HepG2 (cell line): ENCODE measurements around the gene SOBP. TPM values are rescaled to one million over a fixed set of nuclear protein-coding genes. Genes with fewer than 3 reads are reported as not detected.

ENCODE experiments used
- ATAC-seq: fragments of 200-7000 bp; cut with Tn5 transposase; 3 replicates; pipeline ENCODE4 v1.9.1; 2020; ENCODE audit warnings: mild to moderate bottlenecking, moderate library complexity
- BruUV-seq: library from RNA; stranded (reverse); fragments of 400-500 nt; replicated peaks from 2 replicates; lab custom pipeline; 2021; lab: Mats Ljungman, UMichigan
- CTCF ChIA-PET: fragments of 300-600 bp; formaldehyde crosslinking; extraction: SDS; loops from one replicate; lab custom pipeline; 2021; ENCODE audit warnings: low total read pairs, inconsistent platforms, low intra/inter-chr PET ratio; lab: Yijun Ruan, JAX
- POLR2A ChIA-PET: fragments of 350-600 bp; sonication (Branson Sonifier 250); formaldehyde crosslinking; loops from one replicate; lab custom pipeline; 2020; ENCODE audit warnings: antibody characterized with exemption, inconsistent platforms; lab: Yijun Ruan, JAX
- DNase-seq: peaks from one replicate; pipeline ENCODE4 v3.0.0-alpha.2; 2015; ENCODE audit warnings: low spot score
- FAIRE-seq: peaks from 3 replicates; lab custom pipeline; 2011; peaks lifted over from hg19 to GRCh38; lab: Jason Lieb, UNC
- H2AFZ ChIP-seq: one replicate; pipeline ENCODE4 v1.6.1; 2011; ENCODE audit warnings: low read length, inconsistent platforms
- H3K27ac ChIP-seq: fragments of 300-600 bp; 3 replicates; pipeline ENCODE4 v1.8.0; 2011; ENCODE audit warnings: mixed run types, mild to moderate bottlenecking, mixed read lengths, low read length, inconsistent platforms; ENCODE audit not compliant: insufficient read depth; ENCODE audit errors: extremely low read length
- H3K27me3 ChIP-seq, 2 experiments: fragments of 200-600 bp in 1 of 2; 2 replicates in 1 of 2; 3 replicates in 1 of 2; pipeline versions ENCODE4 v1.6.0 to v1.8.0; 2011; ENCODE audit warnings: low read length in 2 of 2, mild to moderate bottlenecking in 2 of 2, moderate library complexity in 2 of 2, inconsistent platforms in 1 of 2; ENCODE audit not compliant: insufficient read depth in 2 of 2, control insufficient read depth in 1 of 2
- H3K36me3 ChIP-seq, 2 experiments: fragments of 200-600 bp in 1 of 2; replicated peaks in 1 of 2; 2 replicates in 1 of 2; 3 replicates in 1 of 2; pipeline versions ENCODE4 v1.5.1 to v1.8.0; 2011; ENCODE audit warnings: low read length in 2 of 2, inconsistent platforms in 1 of 2; ENCODE audit not compliant: insufficient read depth in 2 of 2, control insufficient read depth in 1 of 2
- H3K4me1 ChIP-seq: 2 replicates; pipeline ENCODE4 v1.5.1; 2012; ENCODE audit warnings: low read length, inconsistent platforms; ENCODE audit not compliant: insufficient read depth
- H3K4me2 ChIP-seq: 2 replicates; pipeline ENCODE4 v1.6.0; 2011; ENCODE audit warnings: low read depth, low read length, inconsistent platforms
- H3K4me3 ChIP-seq, 3 experiments: fragments of 200-600 bp in 1 of 3; sonication (generic), shearing (Covaris generic) in 1 of 3; replicated peaks in 1 of 3; 2 replicates each; pipeline ENCODE4 v1.5.1; 2011 to 2016; ENCODE audit warnings: low read length in 3 of 3, inconsistent platforms in 2 of 3, low read depth in 2 of 3, mild to moderate bottlenecking in 2 of 3, control low read depth in 1 of 3, mixed read lengths in 1 of 3; ENCODE audit not compliant: insufficient read depth in 1 of 3
- H3K79me2 ChIP-seq: one replicate; pipeline ENCODE4 v1.6.1; 2011; ENCODE audit warnings: low read length, inconsistent platforms; ENCODE audit not compliant: insufficient read depth
- H3K9ac ChIP-seq: 2 replicates; pipeline ENCODE4 v1.6.0; 2011; ENCODE audit warnings: mild to moderate bottlenecking, low read depth, low read length, inconsistent platforms; ENCODE audit not compliant: insufficient read depth
- H3K9me3 ChIP-seq: 2 replicates; pipeline ENCODE4 v1.5.1; 2012; ENCODE audit warnings: mild to moderate bottlenecking, low read length
- H4K20me1 ChIP-seq: 2 replicates; pipeline ENCODE4 v1.6.0; 2011; ENCODE audit warnings: inconsistent platforms, mild to moderate bottlenecking, low read length, moderate library complexity; ENCODE audit not compliant: insufficient read depth
- CC2D1A ChIP-seq: sonication (generic); formaldehyde crosslinking; IDR thresholded peaks from 2 replicates; pipeline ENCODE4 v1.8.1; 2023; ENCODE audit warnings: mild to moderate bottlenecking, missing genetic modification reagents
- GABPB1 ChIP-seq: IDR thresholded peaks from 2 replicates; pipeline ENCODE4 v1.6.1; 2016; ENCODE audit warnings: mild to moderate bottlenecking, missing genetic modification reagents, moderate library complexity, missing compliant biosample characterization
- HOXA9 ChIP-seq: sonication (generic); formaldehyde crosslinking; IDR thresholded peaks from 2 replicates; pipeline ENCODE4 v1.8.1; 2022; ENCODE audit warnings: missing genetic modification reagents, mild to moderate bottlenecking, moderate library complexity, borderline replicate concordance
- RELA ChIP-seq: sonication (generic); formaldehyde crosslinking; IDR thresholded peaks from 2 replicates; pipeline ENCODE4 v1.4.0; 2020; ENCODE audit warnings: missing genetic modification reagents
- SP140L ChIP-seq: sonication (generic); formaldehyde crosslinking; IDR thresholded peaks from 2 replicates; pipeline ENCODE4 v1.4.0; 2020; ENCODE audit warnings: missing genetic modification reagents, borderline replicate concordance
- ZFX ChIP-seq: sonication (generic); formaldehyde crosslinking; IDR thresholded peaks from 2 replicates; pipeline ENCODE4 v1.4.0; 2020; ENCODE audit warnings: mild to moderate bottlenecking, low read depth, missing genetic modification reagents, moderate library complexity
- ZNF138 ChIP-seq: sonication (generic); formaldehyde crosslinking; IDR thresholded peaks from 2 replicates; pipeline ENCODE4 v1.5.0; 2020; ENCODE audit warnings: mild to moderate bottlenecking, low read depth, missing genetic modification reagents
- ZNF317 ChIP-seq: sonication (generic); formaldehyde crosslinking; IDR thresholded peaks from 2 replicates; pipeline ENCODE4 v1.5.0; 2020; ENCODE audit warnings: mild to moderate bottlenecking, missing genetic modification reagents
- ZNF850 ChIP-seq: sonication (generic); formaldehyde crosslinking; conservative IDR thresholded peaks from 2 replicates; pipeline ENCODE4 v1.9.0; 2021; ENCODE audit warnings: mild to moderate bottlenecking, missing genetic modification reagents
- ZZZ3 ChIP-seq: sonication (generic); formaldehyde crosslinking; IDR thresholded peaks from 2 replicates; pipeline ENCODE4 v1.4.0; 2020; ENCODE audit warnings: missing genetic modification reagents, mild to moderate bottlenecking, borderline replicate concordance
- WGBS: methylation state at CpG from one replicate; pipeline ENCODE4 v1.1.6; 2017; ENCODE audit warnings: low lambda C conversion rate; 5-methylcytosine and 5-hydroxymethylcytosine counted together
- in situ Hi-C: cut with HindIII; loops from 2 replicates; pipeline ENCODE4 v1.10.0; 2017; ENCODE audit warnings: low pct_unique_long_range_greater_than_20kb; ENCODE audit not compliant: extremely low pct_ligation_motif_present
- intact Hi-C: fragments of 100-400 bp; cut with micrococcal nuclease; formaldehyde crosslinking; loops from one replicate; pipeline ENCODE4 v1.10.0; 2022; ENCODE audit not compliant: unreplicated experiment
- polyA plus RNA-seq, 8 experiments: library from polyadenylated mRNA; depleted of rRNA in 3 of 8; stranded (reverse) in 7 of 8; unstranded in 1 of 8; fragments of >200 nt; fragmentation: Illumina TruSeq in 4 of 8; extraction: Trizol in 4 of 8; gene quantifications; 2 replicates each; pipeline versions ENCODE4 v1.2.1 to v1.2.3, GENCODE V29; 2011 to 2016; ENCODE audit warnings: low read depth in 4 of 8, missing spikeins in 1 of 8, mixed read lengths in 1 of 8; ENCODE audit not compliant: insufficient read depth in 1 of 8
- total RNA-seq, 5 experiments: library from RNA; depleted of rRNA; stranded (reverse); fragments of >200 nt; fragmentation: Illumina TruSeq; extraction: Trizol; gene quantifications; 2 replicates each; pipeline ENCODE4 v1.2.3, GENCODE V29; 2016; ENCODE audit warnings: low read depth in 1 of 5
- TF ChIP-seq, protein P1 (sequence below): sonication (generic); formaldehyde crosslinking; conservative IDR thresholded peaks from 2 replicates; pipeline ENCODE4 v1.4.0; 2020; ENCODE audit warnings: mild to moderate bottlenecking, missing genetic modification reagents, moderate library complexity
- TF ChIP-seq, protein P2 (sequence below): sonication (generic); formaldehyde crosslinking; IDR thresholded peaks from 2 replicates; pipeline ENCODE4 v1.5.0; 2020; ENCODE audit warnings: mild to moderate bottlenecking, missing genetic modification reagents, borderline replicate concordance

The SOBP gene
- total and polyA plus RNA-seq, 2 of the 13 experiments (the other 11 are each of a cell fraction or from before 2014, with no cell fraction given) = 1.5 to 6.9 TPM

DNA sequence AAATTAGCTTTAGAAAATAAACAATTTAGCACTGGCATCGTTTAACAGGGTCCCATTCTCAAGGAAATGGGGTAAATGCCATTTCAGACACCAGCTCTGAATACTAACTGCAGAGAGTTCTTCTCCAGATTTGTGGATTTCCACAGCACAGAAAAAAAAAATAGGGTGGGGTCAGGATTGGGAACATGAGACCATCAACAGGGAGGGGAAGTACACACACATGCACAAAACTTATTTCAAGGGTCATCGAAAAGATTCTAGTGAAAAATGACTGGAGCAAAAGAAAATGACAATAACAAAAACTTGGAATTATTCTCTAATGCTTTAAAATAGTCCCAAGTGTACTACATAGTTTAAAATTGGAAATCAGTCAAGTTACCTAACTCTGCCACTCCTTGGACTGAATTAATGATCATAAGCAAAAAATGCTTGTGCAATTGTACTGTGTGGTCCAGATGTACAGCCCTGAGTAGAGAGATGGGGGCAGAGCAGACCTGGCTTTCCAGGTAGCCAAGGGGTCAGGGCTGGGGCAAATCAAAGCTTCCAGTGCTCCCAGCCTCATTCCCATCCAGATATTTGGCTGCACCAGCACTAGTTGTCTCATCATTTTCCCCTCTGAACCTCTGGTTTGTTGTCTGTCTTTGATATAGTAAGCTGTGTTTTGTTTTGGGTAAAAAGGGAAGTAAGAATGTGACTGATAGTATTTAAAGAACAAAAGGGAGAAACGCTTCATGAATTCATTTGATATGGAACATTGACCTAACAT lies 152.4 kb downstream of the SOBP start:
- ATAC-seq (no peak), FAIRE-seq (no peak), DNase-seq (no peak)
- CTCF ChIA-PET = no interaction called here
- H3K4me2 ChIP-seq = no peak overlapping the region
- H2AFZ ChIP-seq = no peak overlapping the region
- H3K27ac ChIP-seq = no peak overlapping the region
- no peaks in the 10 kb centered on the region for H3K9me3 ChIP-seq
- H4K20me1 ChIP-seq = no peaks in the 10 kb centered on the region
- H3K4me3 ChIP-seq = no peak overlapping the region
- intact Hi-C loops (no loop called here), in situ Hi-C loops (no loop called here)
- peaks cover 1 to 17% of the 10 kb centered on the region in 2 experiments; a peak in 3 of 5 replicates for H3K36me3 ChIP-seq
- POLR2A ChIA-PET = no interaction called here
- H3K27me3 ChIP-seq = no peaks in the 10 kb centered on the region
- H3K79me2 ChIP-seq = no peaks in the 10 kb centered on the region
- TSS peak; percentile 16 for BruUV-seq
- no peak overlapping the region for H3K9ac ChIP-seq
- 82% methylated on average over 3 of the region's 3 CpGs for WGBS
- no peaks in the 10 kb centered on the region for H3K4me1 ChIP-seq
- TF ChIP-seq RELA (CRISPR knock-in tag) (no peak), GABPB1 (CRISPR knock-in tag) (no peak), ZNF850 (CRISPR knock-in tag) (no peak), ZNF138 (no peak), ZNF317 (CRISPR knock-in tag) (no peak), CC2D1A (CRISPR knock-in tag) (no peak), HOXA9 (CRISPR knock-in tag) (no peak), ZZZ3 (no peak), SP140L (CRISPR knock-in tag) (no peak), ZFX (CRISPR knock-in tag) (no peak)
- TF ChIP-seq, protein P1, sequence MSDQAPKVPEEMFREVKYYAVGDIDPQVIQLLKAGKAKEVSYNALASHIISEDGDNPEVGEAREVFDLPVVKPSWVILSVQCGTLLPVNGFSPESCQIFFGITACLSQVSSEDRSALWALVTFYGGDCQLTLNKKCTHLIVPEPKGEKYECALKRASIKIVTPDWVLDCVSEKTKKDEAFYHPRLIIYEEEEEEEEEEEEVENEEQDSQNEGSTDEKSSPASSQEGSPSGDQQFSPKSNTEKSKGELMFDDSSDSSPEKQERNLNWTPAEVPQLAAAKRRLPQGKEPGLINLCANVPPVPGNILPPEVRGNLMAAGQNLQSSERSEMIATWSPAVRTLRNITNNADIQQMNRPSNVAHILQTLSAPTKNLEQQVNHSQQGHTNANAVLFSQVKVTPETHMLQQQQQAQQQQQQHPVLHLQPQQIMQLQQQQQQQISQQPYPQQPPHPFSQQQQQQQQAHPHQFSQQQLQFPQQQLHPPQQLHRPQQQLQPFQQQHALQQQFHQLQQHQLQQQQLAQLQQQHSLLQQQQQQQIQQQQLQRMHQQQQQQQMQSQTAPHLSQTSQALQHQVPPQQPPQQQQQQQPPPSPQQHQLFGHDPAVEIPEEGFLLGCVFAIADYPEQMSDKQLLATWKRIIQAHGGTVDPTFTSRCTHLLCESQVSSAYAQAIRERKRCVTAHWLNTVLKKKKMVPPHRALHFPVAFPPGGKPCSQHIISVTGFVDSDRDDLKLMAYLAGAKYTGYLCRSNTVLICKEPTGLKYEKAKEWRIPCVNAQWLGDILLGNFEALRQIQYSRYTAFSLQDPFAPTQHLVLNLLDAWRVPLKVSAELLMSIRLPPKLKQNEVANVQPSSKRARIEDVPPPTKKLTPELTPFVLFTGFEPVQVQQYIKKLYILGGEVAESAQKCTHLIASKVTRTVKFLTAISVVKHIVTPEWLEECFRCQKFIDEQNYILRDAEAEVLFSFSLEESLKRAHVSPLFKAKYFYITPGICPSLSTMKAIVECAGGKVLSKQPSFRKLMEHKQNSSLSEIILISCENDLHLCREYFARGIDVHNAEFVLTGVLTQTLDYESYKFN (CRISPR knock-in tag) = no peak
- TF ChIP-seq, protein P2, sequence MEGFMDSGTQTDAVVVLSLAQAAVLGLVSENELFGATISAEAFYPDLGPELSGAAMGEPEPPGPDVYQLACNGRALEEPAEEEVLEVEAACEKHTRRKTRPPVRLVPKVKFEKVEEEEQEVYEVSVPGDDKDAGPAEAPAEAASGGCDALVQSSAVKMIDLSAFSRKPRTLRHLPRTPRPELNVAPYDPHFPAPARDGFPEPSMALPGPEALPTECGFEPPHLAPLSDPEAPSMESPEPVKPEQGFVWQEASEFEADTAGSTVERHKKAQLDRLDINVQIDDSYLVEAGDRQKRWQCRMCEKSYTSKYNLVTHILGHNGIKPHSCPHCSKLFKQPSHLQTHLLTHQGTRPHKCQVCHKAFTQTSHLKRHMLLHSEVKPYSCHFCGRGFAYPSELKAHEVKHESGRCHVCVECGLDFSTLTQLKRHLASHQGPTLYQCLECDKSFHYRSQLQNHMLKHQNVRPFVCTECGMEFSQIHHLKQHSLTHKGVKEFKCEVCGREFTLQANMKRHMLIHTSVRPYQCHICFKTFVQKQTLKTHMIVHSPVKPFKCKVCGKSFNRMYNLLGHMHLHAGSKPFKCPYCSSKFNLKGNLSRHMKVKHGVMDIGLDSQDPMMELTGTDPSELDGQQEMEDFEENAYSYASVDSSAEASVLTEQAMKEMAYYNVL = no peak
